NCI-H226 (cell line): Measurements from ENCODE around the gene MLH3.
A peak's percentile ranks its signal among the peaks of the same experiment; 100 is the strongest.
"Not testable (repeated sequence)": the region's sequence is repeated elsewhere in the genome, so short reads cannot be mapped to it uniquely, and the experiment has no call there.

Experiments
- DNase-seq: peaks from one replicate; pipeline ENCODE4 v3.0.0-alpha.2; 2015

MLH3 gene

GRCh38 chr14:75023108-75023507 lies 28.2 kb downstream of the MLH3 start:
- no peak for DNase-seq

- DNase-seq = no peak
Measured at GRCh38 chr14:75022655-75023054, 28.6 kb downstream of the MLH3 start.

DNA sequence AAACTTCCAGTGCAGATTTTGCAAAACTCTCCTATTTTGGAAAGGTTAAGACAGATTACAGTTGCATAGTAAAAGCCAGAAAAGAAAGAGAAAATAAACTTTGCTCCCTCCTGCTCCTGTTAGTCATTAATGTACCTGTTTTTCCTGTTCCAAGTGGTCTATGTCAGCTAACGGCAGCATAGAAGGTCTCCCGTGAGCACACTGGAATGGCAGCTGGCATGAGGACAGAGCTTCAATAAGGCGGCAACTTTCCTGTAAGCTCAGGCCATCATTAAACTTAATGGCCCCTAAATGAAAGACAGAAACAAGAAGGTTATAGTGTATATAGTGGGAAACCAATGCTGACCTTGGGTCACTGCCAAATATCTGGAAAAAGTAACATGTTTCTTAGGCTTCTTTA lies 32.6 kb downstream of the MLH3 start:
- DNase-seq = no peak

GRCh38 chr14:75016815-75017214 lies 34.5 kb downstream of the MLH3 start:
- no peak for DNase-seq

DNA sequence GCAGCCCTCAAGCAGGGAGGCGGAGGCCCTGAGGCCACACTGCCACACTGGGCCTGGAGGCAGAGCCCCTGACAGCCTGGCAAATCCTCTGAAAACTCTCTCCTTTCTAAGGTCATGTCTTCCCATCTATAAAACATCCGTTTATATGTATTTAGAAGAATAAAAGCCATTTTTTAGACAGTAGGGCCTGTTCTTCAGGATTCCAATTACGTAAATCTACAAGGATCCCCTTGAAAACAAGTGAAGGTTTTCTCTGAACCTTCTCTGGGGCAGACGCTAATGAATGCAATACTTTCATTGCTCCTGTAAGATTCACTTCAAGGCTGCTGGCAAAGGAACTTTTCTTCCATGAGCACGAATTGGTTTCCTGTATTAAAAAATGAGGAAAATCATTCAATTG lies 35.8 kb downstream of the MLH3 start:
- DNase-seq = no peak

- DNase-seq = no peak
Measured at GRCh38 chr14:75013290-75013689, 38.0 kb downstream of the MLH3 start.

DNA sequence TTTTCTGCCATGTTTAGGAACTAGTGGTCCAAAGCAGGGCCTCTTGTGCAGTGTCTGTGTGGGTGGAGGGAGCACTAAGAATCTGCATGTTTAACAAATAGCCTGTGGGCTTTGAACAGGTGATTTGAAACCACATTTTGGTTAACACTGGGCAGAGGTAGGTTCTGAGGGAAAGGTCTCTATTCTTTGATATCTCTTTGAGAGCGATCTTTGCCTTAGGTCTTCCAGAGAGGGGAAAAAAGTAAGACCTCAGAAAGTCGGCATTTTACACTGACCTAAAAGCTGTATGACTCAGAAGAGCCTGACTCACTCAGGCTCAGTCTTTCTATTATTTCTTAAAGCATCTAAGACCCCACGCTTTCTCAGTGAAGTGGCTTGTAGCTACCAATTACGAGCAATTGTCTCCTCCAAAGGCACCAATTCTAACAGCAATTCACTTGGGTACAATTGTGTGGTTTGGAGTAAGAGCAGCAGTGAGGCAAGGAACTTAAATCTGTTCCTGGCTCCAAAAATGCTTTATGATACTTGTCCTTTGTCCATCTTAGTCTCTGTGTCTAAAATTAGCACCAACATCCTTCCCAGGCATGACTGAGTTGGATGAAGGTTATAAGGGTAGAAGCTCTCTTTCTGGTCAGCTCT lies 39.8 kb downstream of the MLH3 start:
- peak; percentile 13 for DNase-seq

- DNase-seq = no peak
Measured at GRCh38 chr14:75010472-75011093, 40.7 kb downstream of the MLH3 start.

DNA sequence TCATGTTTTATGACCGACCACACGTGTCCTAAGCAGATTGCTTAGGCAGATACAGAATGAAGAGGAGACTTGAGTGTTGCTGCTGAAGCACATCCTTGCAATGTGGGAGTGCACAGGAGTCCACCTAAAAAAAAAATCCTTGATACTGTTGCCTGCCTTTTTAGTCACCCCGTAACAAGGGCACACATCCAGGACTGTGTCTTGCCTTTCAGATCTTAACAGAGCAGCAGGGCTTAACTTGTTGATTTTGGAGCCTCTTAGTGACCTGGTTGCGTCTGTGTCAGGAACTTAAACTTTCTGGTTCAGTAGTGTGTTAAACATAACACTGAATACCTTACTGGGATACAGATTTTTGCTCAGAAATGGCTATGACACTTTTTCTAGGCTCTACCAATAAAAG lies 42.1 kb downstream of the MLH3 start:
- DNase-seq = no peak

GRCh38 chr14:75005357-75005756 lies 45.9 kb downstream of the MLH3 start:
- no peak for DNase-seq

GRCh38 chr14:75003250-75004027 lies 47.8 kb downstream of the MLH3 start:
- no peak for DNase-seq

DNA sequence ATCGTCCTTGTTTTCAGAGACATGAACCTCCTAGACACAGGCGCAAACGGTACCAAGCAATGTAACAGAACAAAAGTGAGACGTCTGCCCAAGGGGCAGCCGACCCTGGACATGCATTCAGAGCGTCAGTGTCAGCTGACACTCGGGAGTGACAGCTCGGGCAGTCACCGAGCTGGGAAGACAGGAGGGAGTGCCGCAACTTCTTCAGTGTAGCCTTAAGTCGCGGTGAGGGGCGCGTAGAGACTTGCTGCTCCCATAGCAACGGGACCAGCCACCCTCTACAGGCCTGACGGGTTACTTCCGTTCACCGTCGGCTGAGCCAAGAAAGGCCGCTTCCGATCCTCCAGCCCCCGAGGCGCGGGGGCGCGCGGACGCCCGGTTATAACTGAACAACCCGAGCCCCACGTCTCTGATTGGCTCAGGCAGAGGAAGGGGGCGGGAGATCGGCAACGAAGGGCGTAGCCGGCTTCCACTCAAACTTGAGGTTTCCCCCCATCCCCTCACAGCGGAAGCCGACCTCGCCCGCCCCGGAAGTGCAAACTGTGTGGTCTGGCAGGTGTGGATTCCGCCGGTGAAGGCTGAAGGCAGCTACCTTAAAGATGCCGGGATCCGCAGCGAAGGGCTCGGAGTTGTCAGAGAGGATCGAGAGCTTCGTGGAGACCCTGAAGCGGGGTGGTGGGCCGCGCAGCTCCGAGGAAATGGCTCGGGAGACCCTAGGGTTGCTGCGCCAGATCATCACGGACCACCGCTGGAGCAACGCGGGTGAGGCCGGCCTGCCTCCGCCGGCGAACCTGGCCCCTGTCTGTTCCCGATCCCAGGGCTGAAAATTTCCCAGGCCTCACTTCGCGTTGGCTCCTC lies 48.6 kb downstream of the MLH3 start, which contains the start of gene EIF2B2:
TSS of gene EIF2B2 (plus strand) at position 530 of the 858 bp plus-strand sequence. CDS start at position 600, 70 bp downstream.
- DNase-seq = peak; percentile 95

DNA sequence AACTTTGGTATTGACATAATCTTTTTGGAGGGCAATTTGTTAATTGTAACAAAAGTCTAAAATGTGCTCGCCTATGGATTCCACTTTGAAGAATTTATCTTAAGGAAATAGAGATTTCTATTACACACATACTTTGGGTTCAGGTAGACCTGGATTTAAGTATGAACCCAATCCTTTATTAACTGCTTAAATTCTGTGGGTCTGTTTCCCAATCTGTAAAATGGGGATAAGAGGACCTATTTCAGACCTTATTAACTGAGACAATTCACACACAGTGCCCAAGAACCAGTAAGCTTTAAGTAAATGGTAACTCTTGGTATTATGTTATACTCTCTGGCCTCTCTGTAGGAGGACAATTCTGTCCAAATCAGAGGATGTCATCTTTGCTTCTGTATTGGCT lies 49.4 kb downstream of the MLH3 start:
- no peak for DNase-seq

DNA sequence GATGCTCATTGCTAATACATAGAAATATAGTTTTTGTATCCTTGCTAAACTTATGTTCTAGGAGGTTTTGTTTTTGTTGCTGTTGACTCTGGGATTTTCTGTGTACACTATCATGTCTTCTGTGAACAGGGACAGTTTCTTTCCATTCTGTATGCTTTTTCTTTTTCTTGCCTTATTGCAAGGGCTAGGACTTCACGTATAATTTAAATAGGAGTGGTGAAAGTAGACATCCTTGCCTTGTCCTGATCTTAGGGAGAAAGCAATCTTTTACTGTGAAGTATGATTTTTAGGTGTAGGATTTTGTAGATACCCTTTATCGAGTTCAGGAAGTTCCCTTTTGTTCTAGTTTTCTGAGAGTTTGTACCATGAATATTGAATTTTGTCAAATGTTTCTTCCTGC lies 50.0 kb downstream of the MLH3 start:
- no peak for DNase-seq

- not testable (repeated sequence) for DNase-seq
Measured at GRCh38 chr14:74995781-74996180, 55.5 kb downstream of the MLH3 start.

DNA sequence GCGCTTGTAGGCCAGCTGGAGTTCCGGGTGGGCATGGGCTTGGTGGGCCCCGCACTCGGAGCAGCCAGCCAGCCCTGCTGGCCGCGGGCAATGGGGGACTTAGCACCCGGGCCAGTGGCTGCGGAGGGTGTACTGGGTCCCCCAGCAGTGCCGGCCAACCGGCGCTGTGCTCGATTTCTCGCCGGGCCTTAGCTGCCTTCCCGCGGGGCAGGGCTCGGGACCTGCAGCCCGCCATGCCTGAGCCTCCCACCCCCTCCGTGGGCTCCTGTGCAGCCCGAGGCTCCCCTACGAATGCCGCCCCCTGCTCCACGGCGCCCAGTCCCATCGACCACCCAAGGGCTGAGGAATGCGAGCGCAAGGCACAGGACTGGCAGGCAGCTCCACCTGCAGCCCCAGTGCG lies 57.1 kb downstream of the MLH3 start:
- not testable (repeated sequence) for DNase-seq

DNA sequence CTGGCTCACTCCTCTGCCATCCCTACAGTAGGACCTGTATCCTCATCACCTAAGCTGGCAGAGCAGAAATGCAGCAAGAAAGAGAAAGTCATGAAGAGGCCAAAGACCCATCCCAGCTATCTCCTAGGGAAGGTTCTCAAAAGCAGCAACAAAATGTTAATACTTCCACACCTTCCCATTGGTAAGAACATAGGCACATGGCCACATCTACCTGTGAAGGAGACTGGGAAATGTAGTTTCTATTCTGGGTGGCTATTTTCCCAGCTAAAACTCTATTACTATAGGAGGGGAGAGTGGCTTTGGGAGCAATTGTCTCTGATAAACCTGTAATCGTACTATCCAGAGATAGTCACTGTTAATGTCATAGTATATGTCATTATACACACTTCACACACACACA lies 62.3 kb downstream of the MLH3 start:
- DNase-seq = no peak

GRCh38 chr14:74988131-74988530 lies 63.1 kb downstream of the MLH3 start:
- peak; percentile 90 for DNase-seq

GRCh38 chr14:74985806-74986205 lies 65.5 kb downstream of the MLH3 start:
- DNase-seq = no peak

DNA sequence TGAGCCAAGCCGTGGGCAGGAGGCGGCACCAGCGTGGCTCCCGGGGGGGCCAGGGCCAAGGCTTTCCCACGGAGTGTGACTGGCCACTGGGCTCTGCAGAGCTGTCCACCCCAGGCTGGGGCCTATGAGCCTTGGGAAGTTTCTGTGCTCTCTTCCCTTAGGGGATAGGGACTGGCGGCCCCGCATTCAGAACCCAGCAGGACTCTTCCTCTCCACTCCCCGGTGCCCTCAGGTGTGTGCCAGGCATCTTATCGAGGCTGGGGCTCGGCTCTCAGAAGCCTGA lies 66.3 kb downstream of the MLH3 start:
- no peak for DNase-seq

- no peak for DNase-seq
Measured at GRCh38 chr14:74984236-74985027, 66.8 kb downstream of the MLH3 start.

GRCh38 chr14:74983343-74983742 lies 67.9 kb downstream of the MLH3 start:
- no peak for DNase-seq

GRCh38 chr14:74982661-74983060 lies 68.6 kb downstream of the MLH3 start:
- DNase-seq = no peak
